Measurements from ENCODE around the gene CSTPP1. TPM values are rescaled to one million over a fixed set of nuclear protein-coding genes. Genes with fewer than 3 reads are reported as not detected.
"Not testable (repeated sequence)": the region's sequence is repeated elsewhere in the genome, so short reads cannot be mapped to it uniquely, and the experiment has no call there.

CSTPP1 gene
- total and polyA plus RNA-seq, 5 donors from 2014 or later: 15.1 to 18.3 (median 15.5) TPM

DNA sequence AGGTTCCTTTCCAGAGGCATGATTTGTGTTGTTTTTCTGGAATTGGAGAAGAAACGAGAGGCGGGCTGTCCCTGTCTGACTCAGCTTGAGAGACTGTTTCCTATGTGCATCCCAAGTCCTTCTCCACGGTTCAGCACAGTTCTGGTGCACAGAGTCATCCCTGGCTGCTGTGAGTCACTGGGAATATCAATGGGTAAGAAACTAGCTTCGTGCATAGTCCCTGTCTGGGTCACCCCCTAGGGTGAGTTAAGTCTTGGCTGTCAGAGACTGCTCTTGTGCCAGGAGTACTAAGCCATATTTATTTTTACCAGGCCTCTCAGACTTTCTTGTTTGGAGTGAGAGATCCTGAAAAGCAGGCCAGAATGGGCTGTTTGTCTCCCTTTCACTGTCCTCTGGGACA is 15.8 kb upstream of the CSTPP1 start:
- H3K4me1 Mint-ChIP-seq: peaks cover 6 to 32% (median 22%) of the 10 kb centered on the region in 4 donors
- H3K36me3 Mint-ChIP-seq: no peaks in the 10 kb centered on the region
- peaks cover 25% of the 10 kb centered on the region for H3K4me1 ChIP-seq (ENCODE audit: control insufficient read depth, insufficient read depth, low read length, poor library complexity, severe bottlenecking)
- no peaks in the 10 kb centered on the region for H3K9me3 ChIP-seq (ENCODE audit: control insufficient read depth in 2 of 2, low read length in 2 of 2)
- no peak overlapping the region for H3K4me3 Mint-ChIP-seq
- DNase-seq (no peak), ATAC-seq (ENCODE audit: low read depth in 2 of 2) (no peak)
- H3K27me3 ChIP-seq (ENCODE audit: control insufficient read depth, insufficient read depth, low read length): peaks cover 15% of the 10 kb centered on the region
- H3K36me3 ChIP-seq (ENCODE audit: control insufficient read depth, insufficient read depth, low read length): no peaks in the 10 kb centered on the region
- peaks cover 0 to 3% (median 0%) of the 10 kb centered on the region in 7 donors for H3K9me3 Mint-ChIP-seq
- no peak overlapping the region for H3K4me3 ChIP-seq (ENCODE audit: low read depth, low read length)
- no peak overlapping the region for H3K27ac ChIP-seq (ENCODE audit: insufficient read depth, low read length, poor library complexity, severe bottlenecking)
- no peak overlapping the region for H3K27ac Mint-ChIP-seq
- peaks cover 62% of the 10 kb centered on the region for H3K27me3 Mint-ChIP-seq

DNA sequence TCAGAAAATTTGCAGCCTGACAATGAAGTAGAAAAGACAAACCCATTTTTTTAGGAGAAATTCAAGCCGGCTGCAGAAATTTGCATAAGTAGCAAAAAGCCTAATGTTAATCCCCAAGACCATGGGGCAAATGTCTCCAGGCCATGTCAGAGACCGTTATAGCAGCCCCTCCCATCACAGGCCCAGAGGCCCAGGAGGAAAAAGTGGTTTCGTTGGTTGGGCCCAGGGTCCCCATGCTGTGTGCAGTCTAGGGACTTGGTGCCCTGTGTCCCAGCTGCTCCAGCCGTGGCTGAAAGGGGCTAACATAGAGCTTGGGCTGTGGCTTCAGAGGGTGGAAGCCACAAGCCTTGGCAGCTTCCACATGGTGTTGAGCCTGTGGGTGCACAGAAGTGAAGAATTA is 8.6 kb upstream of the CSTPP1 start:
- H3K4me3 ChIP-seq (ENCODE audit: low read depth, low read length); H3K4me3 Mint-ChIP-seq; H3K36me3 ChIP-seq (ENCODE audit: control insufficient read depth, insufficient read depth, low read length); H3K9me3 ChIP-seq (ENCODE audit: control insufficient read depth in 2 of 2, low read length in 2 of 2); H3K9me3 Mint-ChIP-seq; H3K4me1 ChIP-seq (ENCODE audit: control insufficient read depth, insufficient read depth, low read length, poor library complexity, severe bottlenecking); ATAC-seq (ENCODE audit: low read depth in 2 of 2); H3K4me1 Mint-ChIP-seq; DNase-seq; H3K27ac ChIP-seq (ENCODE audit: insufficient read depth, low read length, poor library complexity, severe bottlenecking); H3K36me3 Mint-ChIP-seq; H3K27ac Mint-ChIP-seq; H3K27me3 ChIP-seq (ENCODE audit: control insufficient read depth, insufficient read depth, low read length): not testable (repeated sequence)
- H3K27me3 Mint-ChIP-seq: peaks cover 72% of the 10 kb centered on the region

DNA sequence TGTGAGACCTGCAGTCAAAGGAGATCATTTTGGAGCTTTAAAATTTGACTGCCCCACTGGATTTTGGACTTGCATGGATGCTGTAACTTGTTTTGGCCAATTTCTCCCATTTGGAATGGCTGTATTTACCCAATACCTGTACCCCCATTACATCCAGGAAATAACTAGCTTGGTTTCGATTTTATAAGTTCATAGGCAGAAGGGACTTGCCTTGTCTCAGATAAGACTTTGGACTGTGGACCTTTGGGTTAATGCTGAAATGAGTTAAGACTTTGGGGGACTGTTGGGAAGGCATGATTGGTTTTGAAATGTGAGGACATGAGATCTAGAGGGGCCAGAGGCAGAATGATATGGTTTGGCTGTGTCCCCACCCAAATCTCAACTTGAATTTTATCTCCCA is 7.9 kb upstream of the CSTPP1 start:
- H3K4me1 ChIP-seq (ENCODE audit: control insufficient read depth, insufficient read depth, low read length, poor library complexity, severe bottlenecking); H3K9me3 Mint-ChIP-seq; H3K9me3 ChIP-seq (ENCODE audit: control insufficient read depth in 2 of 2, low read length in 2 of 2); H3K36me3 Mint-ChIP-seq; H3K27ac Mint-ChIP-seq; H3K27ac ChIP-seq (ENCODE audit: insufficient read depth, low read length, poor library complexity, severe bottlenecking); H3K27me3 ChIP-seq (ENCODE audit: control insufficient read depth, insufficient read depth, low read length); H3K4me3 ChIP-seq (ENCODE audit: low read depth, low read length); H3K36me3 ChIP-seq (ENCODE audit: control insufficient read depth, insufficient read depth, low read length); DNase-seq; H3K4me3 Mint-ChIP-seq; H3K4me1 Mint-ChIP-seq; ATAC-seq (ENCODE audit: low read depth in 2 of 2): not testable (repeated sequence)
- H3K27me3 Mint-ChIP-seq: peaks cover 68% of the 10 kb centered on the region

DNA sequence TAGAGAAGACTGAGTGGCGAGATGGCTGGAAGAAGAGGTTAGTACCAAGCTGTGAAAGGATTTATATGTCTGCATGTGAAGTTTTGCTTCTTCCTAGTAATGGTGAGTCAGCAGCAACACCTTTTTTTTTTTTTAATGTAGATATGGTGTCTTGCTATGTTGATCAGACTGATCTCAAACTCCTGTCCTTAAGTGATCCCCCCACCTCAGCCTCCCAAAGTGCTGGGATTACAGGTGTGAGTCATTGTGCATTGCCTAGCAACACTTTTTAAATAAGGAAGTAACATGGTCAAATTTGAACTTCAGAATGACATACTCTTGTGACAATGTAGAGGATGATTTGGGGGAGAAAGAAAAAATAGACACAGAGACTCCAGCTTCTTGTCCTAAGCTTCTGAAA is 6.5 kb upstream of the CSTPP1 start:
- ATAC-seq (ENCODE audit: low read depth in 2 of 2): peak in 1 of 2 donors; percentile 24
- no peak overlapping the region for H3K27ac Mint-ChIP-seq
- peaks cover 0 to 4% (median 0%) of the 10 kb centered on the region in 4 donors for H3K4me1 Mint-ChIP-seq
- DNase-seq: no peak
- Histone ChIP-seq H3K4me1 (ENCODE audit: control insufficient read depth, insufficient read depth, low read length, poor library complexity, severe bottlenecking) (no peaks in the 10 kb centered on the region), H3K4me3 (ENCODE audit: low read depth, low read length) (no peak overlapping the region), H3K9me3 (ENCODE audit: control insufficient read depth in 2 of 2, low read length in 2 of 2) (no peaks in the 10 kb centered on the region), H3K27ac (ENCODE audit: insufficient read depth, low read length, poor library complexity, severe bottlenecking) (no peak overlapping the region), H3K27me3 (ENCODE audit: control insufficient read depth, insufficient read depth, low read length) (peaks cover 2% of the 10 kb centered on the region), H3K36me3 (ENCODE audit: control insufficient read depth, insufficient read depth, low read length) (no peaks in the 10 kb centered on the region)
- H3K4me3 Mint-ChIP-seq: no peak overlapping the region
- no peaks in the 10 kb centered on the region for H3K36me3 Mint-ChIP-seq
- H3K9me3 Mint-ChIP-seq: peaks cover 0 to 3% (median 0%) of the 10 kb centered on the region in 7 donors
- peaks cover 64% of the 10 kb centered on the region for H3K27me3 Mint-ChIP-seq

DNA sequence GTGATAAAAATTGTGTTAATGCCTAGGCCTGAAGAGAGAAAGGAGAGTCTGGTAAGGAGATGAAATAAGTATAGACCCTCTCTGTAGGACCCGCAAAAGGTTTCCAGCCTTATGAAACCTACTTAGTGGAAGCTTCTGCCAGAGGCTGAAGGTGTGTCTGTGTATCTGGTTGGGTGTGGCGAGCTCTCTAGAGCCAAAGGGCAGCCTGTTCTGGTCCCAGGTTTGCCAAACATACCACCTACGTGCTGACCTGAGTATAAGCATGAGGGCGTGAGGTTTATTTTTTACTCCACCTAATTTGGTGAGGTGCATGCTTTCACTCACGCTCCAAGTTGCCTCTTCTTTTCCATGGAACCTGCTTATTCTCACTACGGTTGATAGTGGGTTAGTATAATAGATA is 5.6 kb downstream of the CSTPP1 start:
- ATAC-seq (ENCODE audit: low read depth in 2 of 2) (no peak), DNase-seq (no peak)
- Histone ChIP-seq H3K4me1 (ENCODE audit: control insufficient read depth, insufficient read depth, low read length, poor library complexity, severe bottlenecking) (peaks cover under 1% of the 10 kb centered on the region), H3K9me3 (ENCODE audit: control insufficient read depth in 2 of 2, low read length in 2 of 2) (no peaks in the 10 kb centered on the region), H3K27me3 (ENCODE audit: control insufficient read depth, insufficient read depth, low read length) (no peaks in the 10 kb centered on the region), H3K27ac (ENCODE audit: insufficient read depth, low read length, poor library complexity, severe bottlenecking) (no peak overlapping the region), H3K4me3 (ENCODE audit: low read depth, low read length) (no peak overlapping the region), H3K36me3 (ENCODE audit: control insufficient read depth, insufficient read depth, low read length) (no peaks in the 10 kb centered on the region)
- Mint-ChIP-seq H3K4me3 (no peak overlapping the region), H3K4me1 (peaks cover 2 to 6% (median 5%) of the 10 kb centered on the region in 4 donors), H3K9me3 (no peaks in the 10 kb centered on the region), H3K36me3 (peaks cover 15% of the 10 kb centered on the region), H3K27ac (no peak overlapping the region), H3K27me3 (no peaks in the 10 kb centered on the region)

DNA sequence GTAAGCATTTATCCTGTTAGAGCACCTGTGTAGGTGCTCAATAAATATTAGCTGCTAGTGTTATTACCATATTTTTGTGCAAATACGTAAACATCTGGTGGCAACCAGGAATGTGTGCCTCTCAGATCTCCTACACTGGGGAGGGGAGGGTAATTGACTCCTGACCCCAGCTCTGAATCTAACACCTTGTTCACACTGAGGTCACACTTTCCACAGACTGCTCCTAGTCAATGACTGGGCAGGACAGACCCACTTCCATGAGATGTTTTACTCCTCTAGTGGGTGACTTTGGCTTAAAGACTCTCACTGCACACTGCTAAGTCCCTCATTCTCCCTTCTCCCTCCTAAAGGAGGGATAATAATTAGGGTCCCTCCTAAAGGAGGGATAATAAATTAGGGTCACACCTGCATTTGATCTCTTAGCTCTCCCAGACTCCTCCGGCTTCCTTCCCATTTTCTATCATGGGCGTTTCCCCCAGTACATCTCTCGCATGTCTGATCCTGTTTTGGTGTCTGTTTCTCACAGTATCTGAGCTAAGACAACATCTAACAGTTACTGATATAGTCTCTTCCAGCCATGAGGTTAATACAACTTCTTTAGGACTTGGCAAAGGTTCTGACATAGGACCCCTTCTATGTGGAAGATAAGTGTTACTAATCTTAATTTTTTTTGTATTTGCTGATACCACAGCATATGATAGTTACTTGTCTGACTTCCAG is 8.0 kb downstream of the CSTPP1 start:
- Mint-ChIP-seq H3K27me3 (no peaks in the 10 kb centered on the region), H3K4me1 (peaks cover 0 to 4% (median under 1%) of the 10 kb centered on the region in 4 donors), H3K36me3 (peaks cover 12% of the 10 kb centered on the region), H3K4me3 (no peak overlapping the region), H3K9me3 (no peaks in the 10 kb centered on the region), H3K27ac (no peak overlapping the region)
- DNase-seq: no peak
- no peak for ATAC-seq (ENCODE audit: low read depth in 2 of 2)
- no peaks in the 10 kb centered on the region for H3K27me3 ChIP-seq (ENCODE audit: control insufficient read depth, insufficient read depth, low read length)
- H3K9me3 ChIP-seq (ENCODE audit: control insufficient read depth in 2 of 2, low read length in 2 of 2): no peaks in the 10 kb centered on the region
- H3K27ac ChIP-seq (ENCODE audit: insufficient read depth, low read length, poor library complexity, severe bottlenecking): no peak overlapping the region
- H3K4me3 ChIP-seq (ENCODE audit: low read depth, low read length): no peak overlapping the region
- H3K4me1 ChIP-seq (ENCODE audit: control insufficient read depth, insufficient read depth, low read length, poor library complexity, severe bottlenecking): no peaks in the 10 kb centered on the region
- no peaks in the 10 kb centered on the region for H3K36me3 ChIP-seq (ENCODE audit: control insufficient read depth, insufficient read depth, low read length)

DNA sequence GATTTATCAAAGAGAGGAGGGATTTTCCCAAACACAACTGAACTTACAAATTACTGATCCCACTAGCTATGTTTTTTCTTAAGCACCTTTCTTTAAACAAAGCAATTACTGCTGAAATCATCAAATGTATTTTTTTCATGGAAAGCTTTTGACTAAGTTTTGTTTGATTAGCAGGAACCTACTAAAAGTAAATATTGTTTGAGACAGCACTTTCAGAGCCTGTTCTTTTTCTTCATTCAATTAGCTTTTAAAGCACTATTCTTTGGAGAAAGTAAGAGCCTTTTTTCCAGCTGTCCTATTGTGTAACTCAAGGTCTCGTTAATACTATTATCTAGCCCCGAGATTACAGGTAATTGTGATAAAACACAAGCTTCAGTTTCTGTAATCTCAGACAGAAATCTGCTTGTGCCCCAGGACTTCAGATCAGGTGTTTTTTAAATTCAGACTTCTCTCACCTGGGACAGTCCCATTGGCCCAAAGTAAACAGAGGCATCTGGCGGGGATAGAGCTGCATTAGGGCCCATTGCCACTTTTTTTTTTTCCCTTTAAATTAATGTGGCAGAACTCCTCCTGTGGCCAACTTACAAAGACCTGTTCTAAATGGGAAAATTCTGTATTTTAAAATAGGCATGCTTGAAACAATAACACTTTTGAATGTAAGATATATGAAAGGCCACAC is 11.0 kb downstream of the CSTPP1 start:
- Histone ChIP-seq H3K4me3 (ENCODE audit: low read depth, low read length) (no peak overlapping the region), H3K27me3 (ENCODE audit: control insufficient read depth, insufficient read depth, low read length) (no peaks in the 10 kb centered on the region), H3K36me3 (ENCODE audit: control insufficient read depth, insufficient read depth, low read length) (no peaks in the 10 kb centered on the region), H3K4me1 (ENCODE audit: control insufficient read depth, insufficient read depth, low read length, poor library complexity, severe bottlenecking) (peaks cover 4% of the 10 kb centered on the region), H3K27ac (ENCODE audit: insufficient read depth, low read length, poor library complexity, severe bottlenecking) (no peak overlapping the region), H3K9me3 (ENCODE audit: control insufficient read depth in 2 of 2, low read length in 2 of 2) (no peaks in the 10 kb centered on the region)
- no peaks in the 10 kb centered on the region for H3K9me3 Mint-ChIP-seq
- ATAC-seq (ENCODE audit: low read depth in 2 of 2): no peak
- H3K4me1 Mint-ChIP-seq: peaks cover under 1 to 10% (median 5%) of the 10 kb centered on the region in 4 donors
- no peaks in the 10 kb centered on the region for H3K27me3 Mint-ChIP-seq
- no peak for DNase-seq
- no peak overlapping the region for H3K27ac Mint-ChIP-seq
- no peak overlapping the region for H3K4me3 Mint-ChIP-seq
- H3K36me3 Mint-ChIP-seq: peaks cover 9% of the 10 kb centered on the region
